Right forelimb (tissue), 1 donor: ENCODE results near the gene MYRFL.

Experiments
- DNase-seq: peaks from one replicate; pipeline ENCODE4 v3.0.0-alpha.2; 2018

The MYRFL gene

GRCh38 chr12:69900720-69901131 is 75.7 kb downstream of the MYRFL start:
- DNase-seq = peak; percentile 88

DNA sequence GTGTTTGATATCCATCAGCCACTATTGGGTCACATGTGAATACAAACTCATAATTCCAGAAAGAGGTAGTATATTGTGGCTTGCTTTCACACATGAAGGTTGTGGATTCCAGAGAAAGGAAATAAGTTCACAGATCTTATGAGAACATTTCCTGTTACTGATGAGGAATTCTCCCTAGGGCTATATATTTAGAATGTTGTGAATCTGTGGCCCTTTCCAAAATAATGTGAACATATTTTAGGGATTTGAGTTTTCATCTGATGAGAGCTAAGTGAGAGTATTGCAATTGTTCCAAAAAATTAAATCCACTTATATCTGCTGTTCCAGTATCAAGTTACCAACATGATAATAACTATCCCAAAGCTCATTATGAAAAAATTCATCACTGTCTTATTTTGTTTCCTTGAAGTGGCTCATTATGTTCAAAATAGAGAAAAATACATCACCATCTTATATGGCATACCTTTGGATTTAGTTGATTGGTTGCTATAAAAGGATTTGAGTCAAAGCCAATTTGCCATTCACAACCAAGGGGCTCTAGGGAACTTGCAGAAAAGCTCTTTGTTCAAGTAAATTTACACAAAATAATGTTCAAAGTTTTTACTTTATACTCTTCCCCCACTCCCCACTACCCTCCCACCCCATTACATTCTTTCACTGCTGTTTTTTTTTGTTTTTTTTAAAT is 76.3 kb downstream of the MYRFL start:
- DNase-seq = no peak

DNA sequence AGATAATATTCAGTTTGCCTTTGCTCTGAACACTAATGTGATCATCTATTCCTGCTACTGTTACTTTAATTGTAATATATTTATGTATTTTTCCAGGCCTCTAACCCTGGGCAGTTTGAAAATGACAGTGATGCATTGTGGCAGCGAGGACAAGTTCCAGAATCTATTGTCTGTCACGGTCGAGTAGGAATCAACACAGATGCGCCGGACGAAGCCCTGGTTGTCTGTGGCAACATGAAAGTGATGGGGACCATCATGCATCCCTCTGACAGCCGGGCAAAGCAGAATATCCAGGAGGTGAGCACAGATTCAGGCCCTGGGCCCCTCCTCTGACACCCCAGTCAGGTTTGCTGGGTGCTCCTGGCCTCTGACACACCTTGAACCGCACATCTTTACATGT is 78.5 kb downstream of the MYRFL start:
- DNase-seq = no peak

GRCh38 chr12:69904777-69905176 is 79.8 kb downstream of the MYRFL start:
- DNase-seq = no peak

DNA sequence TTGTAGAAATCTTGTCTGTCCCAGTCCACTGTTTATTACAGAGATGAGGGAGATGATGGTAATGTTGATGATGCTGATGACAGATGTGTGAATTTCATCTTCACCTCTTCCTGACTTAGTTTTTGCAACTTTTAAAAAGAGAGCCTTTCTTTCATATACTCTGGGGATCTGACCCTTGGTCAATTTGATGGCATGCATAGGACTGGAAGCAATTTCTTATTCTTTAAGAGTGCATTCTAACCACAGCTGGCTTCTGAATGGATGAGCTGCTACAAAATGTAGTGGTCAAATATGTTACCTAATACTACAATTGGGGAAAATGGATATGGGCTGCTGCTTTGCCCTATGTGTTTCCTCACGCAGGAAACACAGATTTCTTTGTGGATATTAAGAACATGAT is 80.8 kb downstream of the MYRFL start:
- no peak for DNase-seq

GRCh38 chr12:69906411-69907216 is 81.6 kb downstream of the MYRFL start:
- no peak for DNase-seq

DNA sequence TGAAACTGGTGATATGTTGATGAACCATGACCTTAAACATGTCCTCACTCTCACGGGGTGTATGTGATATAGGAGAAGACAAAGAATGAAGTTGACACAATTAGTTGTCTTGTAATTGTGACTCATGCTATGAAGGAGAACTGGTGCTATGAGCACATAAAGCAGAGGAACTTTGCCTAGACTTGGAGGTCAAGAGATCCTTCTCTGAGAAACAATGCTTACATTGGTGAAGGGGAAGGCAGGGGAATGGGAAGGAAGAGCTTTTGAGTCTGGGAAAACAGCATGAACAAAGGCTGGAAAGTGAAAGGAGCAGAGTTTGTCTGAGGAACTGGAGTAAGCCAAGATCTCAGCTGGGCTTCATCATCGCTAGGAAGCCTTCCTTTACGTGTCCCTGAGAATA is 83.2 kb downstream of the MYRFL start:
- DNase-seq = no peak

- DNase-seq = no peak
Measured at GRCh38 chr12:69910694-69911093, 85.7 kb downstream of the MYRFL start.

DNA sequence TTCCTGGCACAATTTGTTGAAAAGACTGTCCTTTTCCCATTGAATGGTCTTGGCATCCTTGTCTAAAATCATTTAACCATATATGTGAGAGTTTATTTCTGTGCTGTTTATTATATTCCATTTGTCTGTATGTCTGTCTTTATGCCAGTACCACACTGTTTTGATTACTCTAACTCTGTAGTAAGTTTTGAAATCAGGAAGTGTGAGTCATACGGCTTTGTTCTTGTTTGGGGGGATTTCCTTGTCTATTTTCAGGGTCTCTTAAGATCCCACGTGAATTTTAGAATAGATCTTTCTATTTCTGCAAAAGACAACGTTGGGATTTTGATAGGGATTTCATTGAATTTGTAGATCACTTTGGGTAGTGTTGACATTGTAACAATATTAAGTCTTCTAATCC is 88.5 kb downstream of the MYRFL start:
- no peak for DNase-seq

DNA sequence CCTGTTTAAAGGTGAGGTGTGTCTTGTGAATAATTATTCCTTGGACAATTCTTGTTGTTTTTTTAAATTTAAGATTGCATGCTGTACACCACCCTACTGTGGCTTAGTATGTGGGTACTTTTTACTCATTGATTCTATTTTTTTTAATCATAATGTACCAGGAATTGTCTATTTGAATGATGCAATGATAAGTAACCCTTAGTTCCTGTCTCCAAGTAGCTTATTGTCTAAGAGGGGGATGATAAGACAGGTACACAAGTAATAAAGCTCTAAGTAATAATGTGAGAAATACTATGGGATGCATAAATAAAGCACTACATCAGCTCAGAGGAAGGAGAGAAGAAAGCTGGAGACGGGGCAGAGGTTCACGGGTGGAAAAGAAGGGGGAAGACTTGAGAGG is 90.9 kb downstream of the MYRFL start:
- no peak for DNase-seq

DNA sequence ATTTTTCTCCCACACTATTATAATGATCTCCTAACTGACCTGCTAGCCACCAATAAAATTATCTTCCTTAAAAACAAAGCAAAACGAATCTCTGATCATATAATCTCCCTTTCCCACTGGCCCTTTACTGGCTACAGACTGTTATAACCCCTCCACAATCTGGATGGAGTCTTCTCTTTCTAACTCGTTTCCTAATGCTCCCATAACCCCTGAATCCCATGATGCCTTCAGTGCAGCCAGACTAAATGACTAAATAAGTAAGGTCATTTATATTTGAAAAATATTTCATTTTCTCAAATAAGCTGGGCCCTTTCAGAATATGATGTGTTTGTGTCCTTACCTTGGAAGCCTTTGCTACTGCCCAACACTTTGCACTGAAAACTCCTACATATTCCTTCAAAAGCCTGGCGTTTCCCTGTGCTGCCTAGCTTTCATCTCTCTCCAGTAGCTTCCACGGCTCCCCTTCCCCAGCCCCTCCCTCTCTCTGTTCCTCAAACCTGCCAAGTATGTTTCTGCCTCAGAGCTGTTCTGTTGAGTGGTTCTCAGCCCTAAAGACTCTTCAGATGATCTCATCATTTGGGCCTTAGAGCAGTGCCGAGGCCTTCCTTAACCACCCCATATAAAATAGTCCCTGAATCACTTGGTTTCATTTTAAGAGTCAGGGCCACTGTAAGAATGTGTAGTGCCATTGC is 91.7 kb downstream of the MYRFL start:
- DNase-seq = no peak

GRCh38 chr12:69918287-69918686 is 93.3 kb downstream of the MYRFL start:
- no peak for DNase-seq

DNA sequence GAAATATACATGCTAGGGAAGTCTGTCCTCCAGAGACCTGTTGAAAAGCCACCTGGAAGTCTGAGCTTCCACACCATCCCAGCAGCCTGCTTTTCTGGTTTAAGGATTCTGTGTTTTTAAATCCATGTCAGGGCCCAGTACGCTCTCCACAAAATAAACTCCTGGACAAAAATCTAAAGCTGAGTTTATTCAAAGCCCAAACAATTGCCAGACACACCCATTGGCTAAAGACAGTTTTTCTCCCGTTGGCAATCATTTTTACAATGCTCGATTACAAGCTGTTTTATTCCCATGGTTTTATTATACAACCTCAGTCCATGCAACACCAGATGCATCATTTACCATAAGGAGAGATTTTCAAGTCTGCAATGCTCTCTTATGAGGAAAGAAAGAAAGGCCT is 94.5 kb downstream of the MYRFL start:
- DNase-seq = no peak

GRCh38 chr12:69921831-69922230 is 96.8 kb downstream of the MYRFL start:
- no peak for DNase-seq

DNA sequence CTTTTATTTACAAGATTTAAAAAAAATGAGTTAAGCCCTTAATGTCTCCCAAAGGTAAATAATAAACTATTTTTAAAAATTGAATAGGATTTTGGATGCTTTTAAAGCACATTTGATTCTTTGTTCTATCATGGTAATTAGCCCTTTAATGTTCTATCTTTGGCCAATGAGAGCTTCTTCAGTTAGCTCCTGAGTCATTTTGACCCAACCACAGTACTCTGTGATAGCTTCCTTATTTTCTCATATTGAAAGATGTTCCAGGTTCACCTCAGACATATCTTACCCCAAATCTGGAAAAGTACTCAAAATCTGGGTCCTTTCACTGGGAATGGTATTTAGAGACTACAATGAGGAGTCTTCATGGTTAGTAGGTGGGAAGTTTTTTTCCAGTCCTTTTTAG is 98.0 kb downstream of the MYRFL start:
- no peak for DNase-seq

DNA sequence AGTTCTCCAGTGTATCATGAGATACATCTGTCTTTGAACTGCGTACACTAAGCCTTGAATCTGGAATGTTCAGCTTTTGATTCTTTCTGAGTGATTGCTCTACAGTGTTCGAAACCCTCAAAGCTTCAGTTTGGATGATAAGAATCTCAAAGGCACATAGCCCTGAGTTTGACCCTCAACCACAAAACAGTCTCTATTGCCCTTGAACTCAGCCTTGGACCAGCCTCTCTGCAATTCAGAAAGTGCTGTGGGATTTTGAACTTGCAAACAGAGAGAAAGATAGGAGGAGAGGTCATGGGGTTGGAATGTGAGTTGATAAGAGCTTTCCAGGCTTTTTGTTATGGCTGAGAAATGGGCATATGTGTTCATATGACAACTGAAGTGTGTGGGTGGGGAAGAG is 100.3 kb downstream of the MYRFL start:
- DNase-seq = no peak

GRCh38 chr12:69927164-69927563 is 102.1 kb downstream of the MYRFL start:
- no peak for DNase-seq

DNA sequence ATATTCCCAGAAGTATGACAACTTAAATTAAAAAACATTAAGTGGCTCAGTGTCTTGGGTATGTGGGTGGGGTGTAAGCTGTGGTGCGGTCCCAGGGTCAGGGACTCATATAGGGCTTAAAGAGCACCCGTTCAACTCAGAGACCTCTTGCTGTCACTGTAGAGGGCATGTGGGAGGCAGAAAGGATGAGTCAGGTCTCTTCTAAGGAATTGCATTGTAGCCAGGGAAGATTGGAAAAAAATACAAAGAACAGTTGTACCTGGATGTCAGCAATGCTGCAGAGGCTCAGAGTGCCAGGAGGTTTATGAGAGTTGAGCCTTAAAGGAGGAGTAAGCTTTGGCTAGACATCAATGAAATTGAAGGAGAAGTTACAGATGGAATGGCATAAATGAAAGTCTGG is 104.1 kb downstream of the MYRFL start:
- DNase-seq = no peak

GRCh38 chr12:69929531-69929930 is 104.5 kb downstream of the MYRFL start:
- DNase-seq = no peak

GRCh38 chr12:69931569-69931968 is 106.5 kb downstream of the MYRFL start:
- DNase-seq = no peak

GRCh38 chr12:69932154-69932553 is 107.1 kb downstream of the MYRFL start:
- no peak for DNase-seq

- no peak for DNase-seq
Measured at GRCh38 chr12:69932676-69933552, 107.9 kb downstream of the MYRFL start.

DNA sequence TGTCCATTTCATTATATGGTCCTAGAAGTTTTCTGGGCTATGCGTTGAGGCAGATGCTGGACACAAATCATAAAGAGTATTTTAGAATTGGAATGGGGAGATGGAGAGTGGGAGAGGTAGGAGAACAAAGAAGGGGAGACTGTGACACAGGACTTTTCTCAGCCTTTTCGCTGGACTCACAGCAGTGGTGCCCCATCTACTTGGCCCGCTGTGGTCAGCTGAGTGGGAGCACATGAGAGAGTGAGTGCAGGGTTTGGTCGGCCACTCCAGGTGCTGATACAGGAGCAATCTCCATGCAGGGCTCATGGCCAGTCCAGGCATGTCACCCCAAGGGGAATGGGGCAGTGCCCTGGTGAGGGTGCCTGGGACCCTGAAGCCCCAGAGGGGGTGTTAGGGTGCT is 109.0 kb downstream of the MYRFL start:
- DNase-seq = no peak
